T-helper 1 cell treated with Interleukin-12 subunit alpha and Interleukin-12 subunit beta and Interleukin-4 antibody, amounts not matched to agents 30 μg/mL and 1 μg/mL, for 36 hours (primary cell): ENCODE data around the gene ASTL.

Experiments used
- H3K27ac Mint-ChIP-seq: one replicate; pipeline ENCODE4 v1.8.0; 2021; ENCODE audit warnings: mild to moderate bottlenecking, mixed read lengths
- H3K27me3 Mint-ChIP-seq: one replicate; pipeline ENCODE4 v1.8.0; 2021; ENCODE audit warnings: low read depth, mixed read lengths
- H3K36me3 Mint-ChIP-seq: one replicate; pipeline ENCODE4 v1.8.0; 2021; ENCODE audit warnings: low read depth, mixed read lengths
- H3K4me1 Mint-ChIP-seq: one replicate; pipeline ENCODE4 v1.8.0; 2021; ENCODE audit warnings: low read depth, mixed read lengths
- H3K4me3 Mint-ChIP-seq: one replicate; pipeline ENCODE4 v1.8.0; 2021; ENCODE audit warnings: mild to moderate bottlenecking, moderate library complexity, mixed read lengths
- H3K9me3 Mint-ChIP-seq: one replicate; pipeline ENCODE4 v1.8.0; 2021; ENCODE audit warnings: mixed read lengths

The ASTL gene

DNA sequence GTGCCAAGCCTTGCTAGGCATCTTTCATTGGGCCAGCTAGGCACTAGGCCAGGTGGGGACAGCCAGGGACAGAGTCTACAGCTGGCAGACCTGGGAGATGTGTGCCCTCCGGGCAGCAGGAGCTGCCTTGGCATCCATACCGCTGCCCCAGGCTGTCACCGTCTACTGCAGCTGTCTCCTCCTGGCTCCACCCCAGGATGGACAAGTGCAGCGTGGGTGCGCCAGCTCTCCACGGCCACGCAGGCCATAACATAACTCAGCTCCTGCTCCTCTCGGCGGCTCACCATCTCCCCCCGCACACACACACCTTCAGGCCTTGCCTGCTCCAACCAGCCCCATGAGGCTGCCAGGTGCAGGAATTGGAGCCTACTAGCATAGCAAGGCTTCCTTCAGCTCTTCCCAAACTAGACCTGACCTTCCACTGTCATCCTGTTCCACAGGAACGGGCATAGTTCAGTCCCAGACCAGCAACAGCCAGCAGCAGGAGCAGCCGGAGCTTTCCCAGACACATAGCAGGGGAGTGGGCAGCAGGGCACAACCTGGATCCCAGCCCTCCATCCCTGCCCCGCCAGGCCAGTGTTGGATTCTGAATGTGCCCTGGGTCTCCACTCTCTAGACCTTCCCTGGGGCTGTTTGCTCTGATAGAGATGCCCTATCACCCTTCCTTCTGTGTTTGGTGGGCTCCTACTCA is 19.5 kb downstream of the ASTL start:
- peaks cover 59% of the 10 kb centered on the region for H3K27me3 Mint-ChIP-seq
- peak overlapping the region; percentile 34 for H3K4me3 Mint-ChIP-seq
- H3K9me3 Mint-ChIP-seq: no peaks in the 10 kb centered on the region
- no peaks in the 10 kb centered on the region for H3K36me3 Mint-ChIP-seq
- no peak overlapping the region for H3K27ac Mint-ChIP-seq
- peaks cover 17% of the 10 kb centered on the region for H3K4me1 Mint-ChIP-seq

GRCh38 chr2:96117701-96118588 is 20.4 kb downstream of the ASTL start:
- Mint-ChIP-seq H3K27me3 (peaks cover 62% of the 10 kb centered on the region), H3K4me1 (peaks cover 17% of the 10 kb centered on the region), H3K36me3 (no peaks in the 10 kb centered on the region), H3K9me3 (no peaks in the 10 kb centered on the region), H3K4me3 (peak overlapping the region; percentile 63), H3K27ac (peak overlapping the region; percentile 36)

- no peaks in the 10 kb centered on the region for H3K9me3 Mint-ChIP-seq
- H3K27me3 Mint-ChIP-seq: peaks cover 61% of the 10 kb centered on the region
- peak overlapping the region; percentile 21 for H3K4me3 Mint-ChIP-seq
- H3K27ac Mint-ChIP-seq: no peak overlapping the region
- H3K36me3 Mint-ChIP-seq: no peaks in the 10 kb centered on the region
- H3K4me1 Mint-ChIP-seq: peaks cover 17% of the 10 kb centered on the region
These were observed 21.3 kb downstream of the ASTL start for GRCh38 chr2:96116879-96117533.

DNA sequence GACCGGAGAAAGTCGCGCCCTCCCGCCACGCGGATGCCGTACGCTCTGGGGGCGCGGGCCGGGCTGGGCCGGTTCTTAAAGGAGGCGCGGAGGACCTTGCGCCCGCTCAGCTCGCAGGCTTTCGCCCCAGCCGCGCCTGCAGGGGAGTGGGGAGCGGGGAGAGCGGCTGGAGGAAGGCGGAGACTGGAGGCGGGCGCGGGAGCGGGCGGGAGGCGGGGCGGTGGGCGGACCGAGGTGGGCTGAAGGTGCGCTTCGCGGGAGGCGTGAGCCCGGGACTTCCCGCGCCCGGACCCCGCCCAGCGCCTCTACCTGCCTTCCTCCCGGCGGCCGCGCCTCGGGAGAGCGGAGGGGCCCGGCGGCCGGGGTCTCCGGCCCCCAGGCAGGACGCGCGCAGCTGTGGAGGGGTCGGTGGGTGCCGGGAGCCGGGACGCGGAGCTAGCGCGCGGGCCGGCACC is 21.9 kb downstream of the ASTL start, which contains the start of gene ADRA2B:
Gene ADRA2B, minus strand, starts transcription at position 148 of the 455 bp plus-strand sequence. CDS start 422 bp downstream, outside the sequence.
- Mint-ChIP-seq H3K36me3 (no peaks in the 10 kb centered on the region), H3K4me1 (peaks cover 17% of the 10 kb centered on the region), H3K4me3 (peak within 1 kb of the TSS; percentile 79), H3K27ac (no peak within 1 kb of the TSS), H3K9me3 (no peaks in the 10 kb centered on the region), H3K27me3 (peaks cover 55% of the 10 kb centered on the region)

DNA sequence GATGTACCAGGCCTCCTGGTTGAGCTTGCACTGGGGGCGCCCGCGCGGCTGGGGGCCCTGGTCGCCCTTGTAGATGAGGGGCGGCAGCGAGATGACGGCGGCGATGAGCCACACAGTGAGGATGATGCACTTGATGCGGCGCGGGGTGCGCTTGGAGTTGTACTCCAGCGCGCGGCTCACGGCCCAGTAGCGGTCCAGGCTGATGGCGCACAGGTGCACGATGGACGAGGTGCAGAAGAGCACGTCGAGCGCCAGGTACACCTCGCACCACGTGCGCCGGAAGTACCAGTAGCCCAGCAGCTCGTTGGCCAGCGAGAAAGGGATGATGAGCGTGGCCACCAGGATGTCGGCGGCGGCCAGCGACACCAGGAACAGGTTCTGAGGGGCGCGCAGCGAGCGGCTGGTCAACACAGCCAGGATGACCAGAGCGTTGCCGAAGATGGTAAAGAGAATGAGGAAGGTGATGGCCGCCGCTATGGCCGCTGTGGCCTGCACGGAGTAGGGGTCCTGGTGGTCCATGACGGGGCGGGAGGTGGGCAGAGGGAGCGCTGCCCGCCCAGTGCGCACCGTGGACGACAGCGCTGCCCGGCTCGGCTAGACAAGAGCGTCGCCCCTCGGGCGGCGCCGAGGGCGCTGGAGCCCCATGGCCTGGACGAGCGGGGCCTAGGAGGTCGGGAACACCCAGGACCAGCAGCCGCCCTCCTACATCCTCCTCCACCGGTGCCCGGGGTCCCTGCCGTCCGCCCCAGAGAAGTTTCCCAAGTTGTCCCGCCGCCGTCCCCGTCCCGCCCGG is 22.5 kb downstream of the ASTL start:
- Mint-ChIP-seq H3K4me1 (peaks cover 17% of the 10 kb centered on the region), H3K36me3 (no peaks in the 10 kb centered on the region), H3K27me3 (peaks cover 49% of the 10 kb centered on the region), H3K27ac (no peak overlapping the region), H3K4me3 (peak overlapping the region; percentile 79), H3K9me3 (no peaks in the 10 kb centered on the region)

- Mint-ChIP-seq H3K4me1 (peaks cover 14% of the 10 kb centered on the region), H3K4me3 (peak overlapping the region; percentile 79), H3K36me3 (no peaks in the 10 kb centered on the region), H3K9me3 (no peaks in the 10 kb centered on the region), H3K27ac (no peak overlapping the region), H3K27me3 (peaks cover 41% of the 10 kb centered on the region)
These were observed 23.3 kb downstream of the ASTL start for GRCh38 chr2:96114903-96115581.

- Mint-ChIP-seq H3K36me3 (no peaks in the 10 kb centered on the region), H3K27me3 (peaks cover 36% of the 10 kb centered on the region), H3K27ac (no peak overlapping the region), H3K4me3 (no peak overlapping the region), H3K9me3 (no peaks in the 10 kb centered on the region), H3K4me1 (peaks cover 13% of the 10 kb centered on the region)
These were observed 23.8 kb downstream of the ASTL start for GRCh38 chr2:96114546-96114902.

- Mint-ChIP-seq H3K36me3 (no peaks in the 10 kb centered on the region), H3K27me3 (peaks cover 30% of the 10 kb centered on the region), H3K9me3 (no peaks in the 10 kb centered on the region), H3K4me1 (peaks cover 13% of the 10 kb centered on the region), H3K4me3 (no peak overlapping the region), H3K27ac (no peak overlapping the region)
These were observed 24.4 kb downstream of the ASTL start for GRCh38 chr2:96113951-96114350.

DNA sequence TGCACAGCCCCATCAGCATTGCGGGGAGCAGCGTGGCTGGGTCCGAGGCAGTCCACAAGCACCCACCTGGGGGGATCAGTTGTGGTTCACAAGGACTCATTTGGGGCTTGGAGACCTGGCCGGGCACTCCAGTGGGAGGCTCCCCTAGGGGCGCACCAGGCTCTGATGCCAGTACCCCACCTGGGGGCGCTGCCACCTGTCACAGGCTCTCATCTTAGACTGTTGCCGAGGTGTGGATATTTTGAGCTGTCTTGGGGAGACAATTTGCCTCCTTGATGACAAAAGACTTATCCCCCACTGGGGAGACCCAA is 25.0 kb downstream of the ASTL start:
- no peak overlapping the region for H3K27ac Mint-ChIP-seq
- peaks cover 24% of the 10 kb centered on the region for H3K27me3 Mint-ChIP-seq
- no peaks in the 10 kb centered on the region for H3K9me3 Mint-ChIP-seq
- H3K4me3 Mint-ChIP-seq: no peak overlapping the region
- peaks cover 13% of the 10 kb centered on the region for H3K4me1 Mint-ChIP-seq
- H3K36me3 Mint-ChIP-seq: no peaks in the 10 kb centered on the region

DNA sequence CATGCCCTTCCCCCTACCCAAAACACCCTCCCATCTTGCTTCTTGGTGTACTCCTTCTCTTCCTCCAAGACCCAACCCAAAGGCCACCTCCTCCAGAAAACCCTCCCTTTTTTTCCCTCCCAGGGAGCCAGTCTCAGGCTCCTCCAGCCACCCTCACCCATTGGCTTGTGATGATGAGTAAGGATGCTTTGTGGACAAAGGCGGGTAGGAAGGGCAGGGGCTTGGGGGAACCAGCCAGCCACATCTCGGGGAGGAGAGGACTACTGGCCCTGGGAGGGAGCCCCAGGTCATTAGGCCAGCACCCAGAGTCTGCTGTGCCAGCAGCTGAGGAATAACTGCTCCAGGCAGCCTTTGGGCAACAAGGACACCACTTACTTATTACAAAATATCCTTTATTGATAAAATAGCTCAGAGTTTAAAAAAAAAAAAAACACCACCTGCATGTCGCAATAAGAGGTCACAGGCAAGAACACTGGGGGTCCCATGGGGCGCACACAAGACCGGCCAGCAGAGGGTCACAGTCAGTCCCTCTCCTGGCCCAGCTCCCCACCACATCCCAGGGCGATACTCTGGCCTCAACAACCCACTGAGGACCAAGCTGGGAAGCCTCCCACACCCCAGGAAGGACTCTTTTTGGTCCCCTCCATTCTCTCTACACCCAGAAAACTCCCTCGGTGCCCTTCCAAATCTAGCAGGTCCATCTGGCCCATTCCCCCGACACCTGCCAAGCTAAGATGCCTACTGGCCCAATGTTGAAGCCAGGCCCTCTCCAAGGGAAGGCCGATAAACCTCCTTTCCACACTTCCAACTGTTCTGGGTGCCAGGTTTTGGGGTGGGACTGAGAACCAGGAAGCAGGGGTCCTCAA is 25.6 kb downstream of the ASTL start:
- Mint-ChIP-seq H3K36me3 (no peaks in the 10 kb centered on the region), H3K27me3 (peaks cover 20% of the 10 kb centered on the region), H3K4me3 (no peak overlapping the region), H3K9me3 (no peaks in the 10 kb centered on the region), H3K4me1 (peaks cover 12% of the 10 kb centered on the region), H3K27ac (no peak overlapping the region)

DNA sequence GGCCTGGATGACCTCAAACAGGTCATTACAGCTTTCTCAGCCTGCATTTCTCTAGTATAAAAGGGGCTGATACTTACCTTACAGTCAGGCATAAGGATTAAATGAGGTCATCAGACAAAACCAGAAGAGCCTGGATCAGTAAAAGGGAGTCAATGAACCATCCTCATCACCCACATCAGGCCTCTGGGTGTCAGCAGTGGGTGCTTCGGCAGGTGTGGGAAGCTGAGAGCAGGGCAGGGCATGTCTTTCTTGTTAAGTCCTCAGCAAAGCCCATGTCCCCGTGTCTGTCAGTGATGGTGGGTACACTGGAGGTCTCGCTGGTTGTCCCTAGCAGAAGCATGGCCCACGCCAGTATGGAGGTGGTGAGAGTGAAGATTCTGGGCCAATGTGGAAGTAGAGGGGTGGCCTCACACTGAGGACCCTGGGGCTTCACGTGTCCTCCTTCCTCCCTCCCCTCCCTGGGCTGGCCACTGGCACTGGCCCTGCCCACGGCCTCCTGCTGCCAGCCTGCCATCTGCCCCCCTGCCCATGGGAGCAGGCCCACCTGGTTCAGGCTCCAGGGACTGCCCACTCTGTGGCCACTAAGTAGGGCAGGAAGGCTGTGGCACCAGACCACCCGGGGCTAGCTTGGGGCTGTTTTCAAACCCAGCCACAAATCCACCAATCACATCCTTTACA is 26.3 kb downstream of the ASTL start:
- Mint-ChIP-seq H3K27me3 (peaks cover 20% of the 10 kb centered on the region), H3K36me3 (no peaks in the 10 kb centered on the region), H3K27ac (no peak overlapping the region), H3K9me3 (no peaks in the 10 kb centered on the region), H3K4me3 (no peak overlapping the region), H3K4me1 (peaks cover 8% of the 10 kb centered on the region)

DNA sequence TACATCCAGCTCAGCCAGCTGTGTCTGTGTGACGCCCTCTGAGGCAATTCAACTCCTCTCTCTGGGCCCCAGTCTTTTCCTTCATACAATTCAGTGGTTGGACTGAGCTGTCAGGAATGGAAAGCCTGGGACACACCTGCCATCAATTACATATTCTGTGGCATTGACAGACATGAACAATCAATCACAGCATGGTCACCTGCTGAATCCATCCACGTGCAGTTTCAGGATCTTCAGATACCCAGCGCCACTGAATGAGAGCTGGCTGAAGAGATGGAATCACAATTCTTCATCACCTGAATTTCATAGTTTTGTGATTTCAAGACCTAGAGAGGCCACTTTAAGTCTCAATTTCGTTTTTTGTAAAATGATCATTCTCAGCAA is 27.1 kb downstream of the ASTL start:
- no peaks in the 10 kb centered on the region for H3K9me3 Mint-ChIP-seq
- peaks cover 20% of the 10 kb centered on the region for H3K27me3 Mint-ChIP-seq
- peaks cover 8% of the 10 kb centered on the region for H3K4me1 Mint-ChIP-seq
- H3K4me3 Mint-ChIP-seq: no peak overlapping the region
- no peak overlapping the region for H3K27ac Mint-ChIP-seq
- H3K36me3 Mint-ChIP-seq: no peaks in the 10 kb centered on the region
